Breast epithelium (tissue), 4 donors: ENCODE data around the gene KIR3DL3. TPM values are rescaled to one million over a fixed set of nuclear protein-coding genes. Genes with fewer than 3 reads are reported as not detected.
"Not testable (repeated sequence)": the region's sequence is repeated elsewhere in the genome, so short reads cannot be mapped to it uniquely, and the experiment has no call there.

Experiments
- DNase-seq, 2 donors: peaks; one replicate each; pipeline ENCODE4 v3.0.0-alpha.2; 2019; ENCODE audit warnings: low spot score in 2 of 2
- H3K27ac ChIP-seq, 2 donors: fragments of 200-600 bp; sonication (generic) in 1 of 2; one replicate each; pipeline ENCODE4 v1.5.1; 2016 to 2019; ENCODE audit warnings: mild to moderate bottlenecking in 1 of 2
- H3K27me3 ChIP-seq, 2 donors: fragments of 200-600 bp; sonication (generic) in 1 of 2; one replicate each; pipeline versions ENCODE4 v1.5.1 to v1.6.0; 2017 to 2019; ENCODE audit warnings: control low read depth in 1 of 2, mild to moderate bottlenecking in 1 of 2
- H3K36me3 ChIP-seq: fragments of 200-600 bp; one replicate; pipeline ENCODE4 v1.5.1; 2019
- H3K4me1 ChIP-seq, 2 donors: fragments of 200-600 bp; sonication (generic); one replicate each; pipeline ENCODE4 v1.5.1; 2016 to 2019; ENCODE audit warnings: control low read depth in 1 of 2
- H3K4me3 ChIP-seq, 3 donors: fragments of 200-600 bp; sonication (generic); 1 replicate in 2 of 3; 2 replicates in 1 of 3; pipeline ENCODE4 v1.5.1; 2016 to 2019; ENCODE audit warnings: mild to moderate bottlenecking in 3 of 3, moderate library complexity in 2 of 3
- H3K9me3 ChIP-seq, 2 donors: fragments of 200-600 bp; sonication (generic) in 1 of 2; one replicate each; pipeline ENCODE4 v1.5.1; 2016 to 2019; ENCODE audit warnings: control low read depth in 1 of 2
- POLR2A ChIP-seq: fragments of 450-650 bp; IDR thresholded peaks from one replicate; pipeline ENCODE4 v1.6.1; 2016; ENCODE audit warnings: antibody characterized with exemption, mild to moderate bottlenecking, moderate library complexity
- POLR2AphosphoS5 ChIP-seq, 3 donors: sonication (generic); formaldehyde crosslinking; IDR thresholded peaks; one replicate each; pipeline ENCODE4 v1.6.1; 2017; ENCODE audit warnings: antibody characterized with exemption in 3 of 3
- intact Hi-C: fragments of 100-400 bp; cut with DNase I; formaldehyde crosslinking; loops from one replicate; pipeline ENCODE4 v1.15.1; 2023; ENCODE audit warnings: low total_unique reads
- total RNA-seq, 3 donors: library from RNA; depleted of rRNA; stranded (reverse); fragments of >200 nt; gene quantifications; one replicate each; pipeline ENCODE4 v1.1.0, GENCODE V29; 2016
- TF ChIP-seq, protein P1 (sequence below), 3 donors: fragments of 450-650 bp; IDR thresholded peaks; one replicate each; pipeline ENCODE4 v1.5.1; 2016 to 2017; ENCODE audit warnings: antibody characterized with exemption in 3 of 3, mild to moderate bottlenecking in 3 of 3, moderate library complexity in 3 of 3

Gene KIR3DL3
- not detected for total RNA-seq

DNA sequence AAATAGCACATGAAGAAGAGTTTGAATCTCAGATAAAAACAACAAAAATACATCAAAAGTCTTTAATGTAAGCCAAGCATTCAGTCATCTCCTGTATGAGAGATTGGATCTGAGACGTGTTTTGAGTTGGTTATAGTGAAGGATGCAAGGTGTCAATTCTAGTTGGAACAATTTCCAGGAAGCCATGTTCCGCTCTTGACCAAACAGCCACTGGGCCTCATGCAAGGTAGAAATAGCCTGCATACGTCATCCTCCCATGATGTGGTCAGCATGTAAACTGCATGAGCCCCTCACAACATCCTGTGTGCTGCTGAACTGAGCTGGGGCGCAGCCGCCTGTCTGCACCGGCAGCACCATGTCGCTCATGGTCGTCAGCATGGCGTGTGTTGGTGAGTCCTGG lies at the start of gene KIR3DL3:
KIR3DL3 (plus strand) TSS at position 301 of the 400 bp plus-strand sequence; CDS start at position 356, 55 bp downstream.
- Histone ChIP-seq H3K4me3 (no peak within 1 kb of the TSS), H3K36me3 (no peaks in the 10 kb centered on the region), H3K27me3 (no peaks in the 10 kb centered on the region), H3K9me3 (peaks cover 5 to 38% of the 10 kb centered on the region in 2 donors), H3K27ac (no peak within 1 kb of the TSS), H3K4me1 (no peaks in the 10 kb centered on the region)
- intact Hi-C loops = no loop called here
- TF ChIP-seq POLR2A = no peak
- TF ChIP-seq, protein P1, sequence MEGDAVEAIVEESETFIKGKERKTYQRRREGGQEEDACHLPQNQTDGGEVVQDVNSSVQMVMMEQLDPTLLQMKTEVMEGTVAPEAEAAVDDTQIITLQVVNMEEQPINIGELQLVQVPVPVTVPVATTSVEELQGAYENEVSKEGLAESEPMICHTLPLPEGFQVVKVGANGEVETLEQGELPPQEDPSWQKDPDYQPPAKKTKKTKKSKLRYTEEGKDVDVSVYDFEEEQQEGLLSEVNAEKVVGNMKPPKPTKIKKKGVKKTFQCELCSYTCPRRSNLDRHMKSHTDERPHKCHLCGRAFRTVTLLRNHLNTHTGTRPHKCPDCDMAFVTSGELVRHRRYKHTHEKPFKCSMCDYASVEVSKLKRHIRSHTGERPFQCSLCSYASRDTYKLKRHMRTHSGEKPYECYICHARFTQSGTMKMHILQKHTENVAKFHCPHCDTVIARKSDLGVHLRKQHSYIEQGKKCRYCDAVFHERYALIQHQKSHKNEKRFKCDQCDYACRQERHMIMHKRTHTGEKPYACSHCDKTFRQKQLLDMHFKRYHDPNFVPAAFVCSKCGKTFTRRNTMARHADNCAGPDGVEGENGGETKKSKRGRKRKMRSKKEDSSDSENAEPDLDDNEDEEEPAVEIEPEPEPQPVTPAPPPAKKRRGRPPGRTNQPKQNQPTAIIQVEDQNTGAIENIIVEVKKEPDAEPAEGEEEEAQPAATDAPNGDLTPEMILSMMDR (IDR thresholded peaks at IDR 0.05) = no peak
- TF ChIP-seq POLR2AphosphoS5 (IDR thresholded peaks at IDR 0.05) = no peak
- no peak for DNase-seq

DNA sequence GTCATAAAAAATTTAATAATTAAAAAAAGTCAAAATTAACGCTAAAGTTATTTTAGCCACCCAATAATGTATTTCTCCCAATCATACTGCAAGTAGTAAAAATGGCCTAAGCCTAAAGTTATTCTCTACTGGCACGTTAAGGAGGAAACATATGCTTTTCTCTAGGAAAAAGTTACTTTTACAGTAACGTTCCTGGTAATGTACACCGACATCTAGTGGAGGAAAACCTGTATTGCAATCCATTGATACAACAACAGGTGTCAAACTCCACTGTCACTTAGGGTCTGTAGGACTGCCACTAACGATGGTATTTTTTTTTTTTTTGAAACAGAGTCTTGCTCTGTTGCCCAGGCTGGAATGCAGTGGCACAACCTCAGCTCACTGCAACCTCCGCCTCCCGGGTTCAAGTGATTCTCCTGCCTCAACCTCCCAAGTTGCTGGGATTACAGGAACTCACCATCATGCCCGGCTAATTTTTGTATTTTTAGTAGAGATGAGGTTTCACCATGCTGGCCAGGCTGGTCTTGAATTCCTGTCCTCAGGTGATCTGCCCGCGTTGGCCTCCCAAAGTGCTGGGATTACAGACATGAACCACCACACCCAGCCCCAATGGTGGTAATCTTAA lies 47.9 kb upstream of the KIR3DL3 start:
- H3K9me3 ChIP-seq, H3K36me3 ChIP-seq, H3K4me1 ChIP-seq, H3K27ac ChIP-seq, intact Hi-C loops, DNase-seq, H3K27me3 ChIP-seq, H3K4me3 ChIP-seq: not testable (repeated sequence)
- TF ChIP-seq, protein P1 (IDR thresholded peaks at IDR 0.05) = peak in 2 of 3 donors; percentile 65

DNA sequence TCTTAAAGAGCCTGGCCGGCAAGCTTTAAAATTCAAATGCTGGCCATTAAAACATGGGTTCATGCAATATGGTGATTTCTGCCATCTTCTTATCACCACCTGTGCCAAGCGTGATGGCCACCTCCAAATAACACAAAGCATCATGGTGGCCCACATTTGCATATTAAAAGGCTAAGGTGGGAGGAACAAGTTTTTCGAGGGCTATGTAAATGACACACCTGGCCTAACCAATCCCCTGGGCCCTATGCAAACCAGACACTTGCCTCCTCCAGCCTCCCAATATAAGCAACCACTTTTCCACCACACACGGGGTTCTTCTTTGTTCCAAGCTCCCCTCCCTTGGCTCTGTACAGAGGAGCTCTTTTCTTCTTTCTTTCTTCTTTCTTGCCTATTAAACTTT lies 47.0 kb upstream of the KIR3DL3 start:
- DNase-seq = no peak
- intact Hi-C loops = no loop called here
- Histone ChIP-seq H3K27me3 (no peaks in the 10 kb centered on the region), H3K4me3 (no peak overlapping the region), H3K36me3 (no peaks in the 10 kb centered on the region), H3K27ac (no peak overlapping the region), H3K9me3 (no peaks in the 10 kb centered on the region), H3K4me1 (no peaks in the 10 kb centered on the region)
- no peak for TF ChIP-seq POLR2AphosphoS5 (IDR thresholded peaks at IDR 0.05)
- TF ChIP-seq, protein P1 (IDR thresholded peaks at IDR 0.05) = no peak
- no peak for TF ChIP-seq POLR2A

GRCh38 chr19:54681596-54681995 lies 42.6 kb upstream of the KIR3DL3 start:
- H3K9me3 ChIP-seq, H3K4me3 ChIP-seq, H3K27me3 ChIP-seq, intact Hi-C loops, H3K36me3 ChIP-seq, H3K27ac ChIP-seq, DNase-seq, H3K4me1 ChIP-seq: not testable (repeated sequence)

DNA sequence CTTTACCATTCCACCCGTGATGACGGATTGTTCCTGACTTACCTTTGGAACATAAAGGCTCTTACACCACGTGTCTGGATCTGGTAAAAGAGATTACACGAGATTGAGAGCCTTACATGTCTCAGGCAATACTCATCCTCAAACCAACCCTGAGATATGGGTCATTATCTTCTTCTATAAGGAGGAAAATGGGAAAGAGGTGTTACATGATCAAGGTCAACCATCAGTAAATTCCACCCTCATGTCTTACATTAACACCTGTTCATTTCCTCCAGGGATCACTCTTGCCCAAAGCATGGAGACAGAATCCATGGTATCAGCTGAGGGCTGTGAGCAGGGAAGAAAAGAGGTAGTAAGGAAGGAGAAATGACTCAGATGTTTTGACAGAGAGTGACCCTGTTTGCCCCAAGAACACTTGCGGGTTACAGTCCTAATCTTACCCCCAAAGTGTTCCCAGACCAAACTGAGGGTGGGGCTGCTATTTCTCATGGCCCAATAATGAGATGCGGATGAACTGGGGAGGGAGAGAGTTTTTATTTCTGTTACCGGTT lies 41.9 kb upstream of the KIR3DL3 start:
- Histone ChIP-seq H3K27me3 (no peaks in the 10 kb centered on the region), H3K4me1 (no peaks in the 10 kb centered on the region), H3K36me3 (no peaks in the 10 kb centered on the region), H3K27ac (no peak overlapping the region), H3K9me3 (no peaks in the 10 kb centered on the region), H3K4me3 (no peak overlapping the region)
- DNase-seq = no peak
- intact Hi-C loops = no loop called here
- TF ChIP-seq POLR2AphosphoS5 (IDR thresholded peaks at IDR 0.05) (no peak), POLR2A (no peak)
- TF ChIP-seq, protein P1 (IDR thresholded peaks at IDR 0.05) = no peak
